Endodermal cell (in vitro differentiated cells): ENCODE results near the gene CEMIP2. TPM values are rescaled to one million over a fixed set of nuclear protein-coding genes. Genes with fewer than 3 reads are reported as not detected.

Experiments
- DNase-seq: peaks from one replicate; pipeline ENCODE4 v3.0.0-alpha.2; 2017
- H3K27ac ChIP-seq: 2 replicates; pipeline ENCODE4 v1.5.1; 2013; ENCODE audit warnings: mild to moderate bottlenecking, low read depth, low read length, moderate library complexity
- H3K27me3 ChIP-seq: 2 replicates; pipeline ENCODE4 v1.6.1; 2013; ENCODE audit warnings: mild to moderate bottlenecking, low read length, moderate library complexity; ENCODE audit not compliant: insufficient read depth, control insufficient read depth, poor library complexity, severe bottlenecking
- H3K36me3 ChIP-seq: 2 replicates; pipeline ENCODE4 v1.7.0; 2013; ENCODE audit warnings: mild to moderate bottlenecking, low read length, moderate library complexity; ENCODE audit not compliant: control insufficient read depth, insufficient read depth
- H3K4me1 ChIP-seq: one replicate; pipeline ENCODE4 v1.7.0; 2013; ENCODE audit warnings: low read length; ENCODE audit not compliant: control insufficient read depth, insufficient read depth
- H3K4me3 ChIP-seq: 2 replicates; pipeline ENCODE4 v1.5.1; 2013; ENCODE audit warnings: mild to moderate bottlenecking, low read length, moderate library complexity
- H3K9ac ChIP-seq: 2 replicates; pipeline ENCODE4 v1.6.1; 2013; ENCODE audit warnings: mild to moderate bottlenecking, low read length, moderate library complexity; ENCODE audit not compliant: poor library complexity, severe bottlenecking; ENCODE audit errors: extremely low read depth
- H3K9me3 ChIP-seq: 2 replicates; pipeline ENCODE4 v1.6.1; 2013; ENCODE audit warnings: mild to moderate bottlenecking, low read length, moderate library complexity; ENCODE audit not compliant: control insufficient read depth
- H3K27ac Mint-ChIP-seq: 2 replicates; pipeline ENCODE4 v1.8.0; 2020; ENCODE audit warnings: mixed read lengths
- H3K27me3 Mint-ChIP-seq: 2 replicates; pipeline ENCODE4 v1.8.0; 2021; ENCODE audit warnings: mild to moderate bottlenecking, mixed read lengths; ENCODE audit not compliant: insufficient read depth
- H3K36me3 Mint-ChIP-seq: 2 replicates; pipeline ENCODE4 v1.8.0; 2020; ENCODE audit warnings: low read depth, mixed read lengths
- H3K4me1 Mint-ChIP-seq: 2 replicates; pipeline ENCODE4 v1.8.0; 2020; ENCODE audit warnings: mixed read lengths
- H3K4me3 Mint-ChIP-seq: 2 replicates; pipeline ENCODE4 v1.8.0; 2020; ENCODE audit warnings: mild to moderate bottlenecking, moderate library complexity, mixed read lengths
- H3K9me3 Mint-ChIP-seq: 2 replicates; pipeline ENCODE4 v1.8.0; 2020; ENCODE audit warnings: mild to moderate bottlenecking, mixed read lengths
- CTCF ChIP-seq: fragments of 200-600 bp; sonication (generic); conservative IDR thresholded peaks from 2 replicates; pipeline ENCODE4 v1.5.0; 2021; ENCODE audit warnings: antibody characterized with exemption, mild to moderate bottlenecking
- whole genome bisulfite sequencing, 2 experiments: methylation state at CpG; one replicate each; pipeline versions ENCODE4 v1.1.5 to v1.1.7; 2013; ENCODE audit warnings: missing lambda C conversion rate in 2 of 2, mixed read lengths in 1 of 2; ENCODE audit not compliant: insufficient coverage in 1 of 2, insufficient read length in 1 of 2; 5-methylcytosine and 5-hydroxymethylcytosine counted together
- total RNA-seq, 2 donors: library from RNA; stranded (reverse); fragmentation: NEBNext Ultra II Directional in 1 of 2; extraction: Animal tissue kit (Norgen Biotek cat#: 25700) in 1 of 2; gene quantifications; 2 replicates in 1 of 2; 3 replicates in 1 of 2; pipeline ENCODE4 v1.2.1, GENCODE V29; 2021

The CEMIP2 gene
- total RNA-seq, 2 donors from 2014 or later = 57.9 to 70.1 TPM

GRCh38 chr9:71762900-71763653, 5.2 kb downstream of the CEMIP2 start:
- H3K4me1 Mint-ChIP-seq = peaks cover 66% of the 10 kb centered on the region
- H3K9me3 ChIP-seq = no peaks in the 10 kb centered on the region
- H3K27ac Mint-ChIP-seq = no peak overlapping the region
- no peak overlapping the region for H3K4me3 Mint-ChIP-seq
- H3K9me3 Mint-ChIP-seq = no peaks in the 10 kb centered on the region
- H3K27me3 ChIP-seq = no peaks in the 10 kb centered on the region
- whole genome bisulfite sequencing, 2 experiments = 64% methylated on average over 2 of the region's 2 CpGs; no CpG with 5 or more reads in 1 of the 2 experiments
- DNase-seq = no peak
- no peaks in the 10 kb centered on the region for H3K36me3 ChIP-seq
- H3K36me3 Mint-ChIP-seq = no peaks in the 10 kb centered on the region
- no peak overlapping the region for H3K4me3 ChIP-seq
- H3K9ac ChIP-seq = no peak overlapping the region
- peaks cover 36% of the 10 kb centered on the region for H3K4me1 ChIP-seq
- H3K27me3 Mint-ChIP-seq = no peaks in the 10 kb centered on the region
- peak overlapping the region; percentile 98 for H3K27ac ChIP-seq
- TF ChIP-seq CTCF = no peak

GRCh38 chr9:71761938-71762353, 6.4 kb downstream of the CEMIP2 start:
- Mint-ChIP-seq H3K36me3 (no peaks in the 10 kb centered on the region), H3K4me3 (no peak overlapping the region), H3K4me1 (peaks cover 73% of the 10 kb centered on the region), H3K9me3 (no peaks in the 10 kb centered on the region), H3K27me3 (no peaks in the 10 kb centered on the region), H3K27ac (no peak overlapping the region)
- H3K9ac ChIP-seq = no peak overlapping the region
- H3K4me1 ChIP-seq = peaks cover 43% of the 10 kb centered on the region
- DNase-seq = no peak
- H3K36me3 ChIP-seq = no peaks in the 10 kb centered on the region
- no peaks in the 10 kb centered on the region for H3K9me3 ChIP-seq
- no peak overlapping the region for H3K4me3 ChIP-seq
- TF ChIP-seq CTCF = no peak
- H3K27me3 ChIP-seq = no peaks in the 10 kb centered on the region
- WGBS, 2 experiments = 78 to 82% methylated on average over 1 to 5 of the region's 5 CpGs
- H3K27ac ChIP-seq = peak overlapping the region; percentile 98

GRCh38 chr9:71760901-71761300, 7.4 kb downstream of the CEMIP2 start:
- Histone ChIP-seq H3K27me3 (no peaks in the 10 kb centered on the region), H3K4me1 (peaks cover 45% of the 10 kb centered on the region), H3K9me3 (no peaks in the 10 kb centered on the region), H3K27ac (peak overlapping the region; percentile 98), H3K36me3 (no peaks in the 10 kb centered on the region), H3K4me3 (no peak overlapping the region), H3K9ac (no peak overlapping the region)
- peak; percentile 16 for TF ChIP-seq CTCF
- no peak overlapping the region for H3K27ac Mint-ChIP-seq
- peak; percentile 75 for DNase-seq
- H3K36me3 Mint-ChIP-seq = no peaks in the 10 kb centered on the region
- H3K4me1 Mint-ChIP-seq = peaks cover 75% of the 10 kb centered on the region
- H3K27me3 Mint-ChIP-seq = no peaks in the 10 kb centered on the region
- H3K9me3 Mint-ChIP-seq = no peaks in the 10 kb centered on the region
- 12 to 50% methylated on average over 4 to 5 of the region's 5 CpGs for WGBS, 2 experiments
- H3K4me3 Mint-ChIP-seq = no peak overlapping the region
